VCaP (cell line): ENCODE measurements around the gene PIGS.

ENCODE experiments used
- H3K27ac ChIP-seq: fragments of 450-650 bp; 2 replicates; pipeline ENCODE4 v1.5.1; 2017
- TF ChIP-seq, protein P1 (sequence below): fragments of 450-650 bp; conservative IDR thresholded peaks from 2 replicates; pipeline ENCODE4 v1.5.1; 2017; ENCODE audit warnings: mild to moderate bottlenecking, moderate library complexity

The PIGS gene

DNA sequence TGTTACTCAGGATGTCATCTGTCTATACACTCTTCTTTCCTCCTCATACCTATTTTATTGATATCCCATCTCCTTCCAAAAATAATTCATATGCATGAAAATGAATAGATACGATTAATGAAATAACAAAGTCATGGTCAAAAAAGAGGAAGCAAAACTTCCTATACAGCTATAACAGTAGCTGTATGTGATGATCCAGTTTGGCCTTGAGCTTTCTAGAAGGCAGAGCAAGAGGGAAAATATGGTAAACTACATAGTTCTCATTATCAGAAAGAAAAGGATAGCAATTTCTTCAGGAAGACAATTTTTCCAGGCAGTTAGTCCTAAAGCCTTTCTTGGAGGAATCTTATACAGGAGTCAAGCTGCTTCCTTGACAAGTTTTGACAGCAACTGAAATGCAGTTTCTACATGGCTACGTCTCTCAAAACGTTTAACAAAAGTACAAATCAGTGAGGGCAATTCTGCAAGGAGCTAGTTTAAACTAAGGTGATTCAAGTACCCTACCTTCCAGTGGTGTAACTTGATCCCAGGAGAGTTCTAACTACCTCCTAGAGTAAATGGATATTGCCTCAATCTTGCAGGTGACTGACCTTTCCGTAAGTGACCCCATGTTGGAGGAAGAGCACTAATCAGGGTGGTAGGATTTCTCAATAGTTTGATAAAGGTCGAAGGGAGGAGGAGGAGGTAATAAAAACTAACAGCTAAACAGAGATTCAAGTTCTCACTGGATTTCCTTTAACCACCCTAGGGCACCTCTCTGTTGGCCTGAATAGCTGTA is 26.5 kb upstream of the PIGS start:
- TF ChIP-seq, protein P1, sequence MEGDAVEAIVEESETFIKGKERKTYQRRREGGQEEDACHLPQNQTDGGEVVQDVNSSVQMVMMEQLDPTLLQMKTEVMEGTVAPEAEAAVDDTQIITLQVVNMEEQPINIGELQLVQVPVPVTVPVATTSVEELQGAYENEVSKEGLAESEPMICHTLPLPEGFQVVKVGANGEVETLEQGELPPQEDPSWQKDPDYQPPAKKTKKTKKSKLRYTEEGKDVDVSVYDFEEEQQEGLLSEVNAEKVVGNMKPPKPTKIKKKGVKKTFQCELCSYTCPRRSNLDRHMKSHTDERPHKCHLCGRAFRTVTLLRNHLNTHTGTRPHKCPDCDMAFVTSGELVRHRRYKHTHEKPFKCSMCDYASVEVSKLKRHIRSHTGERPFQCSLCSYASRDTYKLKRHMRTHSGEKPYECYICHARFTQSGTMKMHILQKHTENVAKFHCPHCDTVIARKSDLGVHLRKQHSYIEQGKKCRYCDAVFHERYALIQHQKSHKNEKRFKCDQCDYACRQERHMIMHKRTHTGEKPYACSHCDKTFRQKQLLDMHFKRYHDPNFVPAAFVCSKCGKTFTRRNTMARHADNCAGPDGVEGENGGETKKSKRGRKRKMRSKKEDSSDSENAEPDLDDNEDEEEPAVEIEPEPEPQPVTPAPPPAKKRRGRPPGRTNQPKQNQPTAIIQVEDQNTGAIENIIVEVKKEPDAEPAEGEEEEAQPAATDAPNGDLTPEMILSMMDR, result no peak
- H3K27ac ChIP-seq, result peak overlapping the region; percentile 82

DNA sequence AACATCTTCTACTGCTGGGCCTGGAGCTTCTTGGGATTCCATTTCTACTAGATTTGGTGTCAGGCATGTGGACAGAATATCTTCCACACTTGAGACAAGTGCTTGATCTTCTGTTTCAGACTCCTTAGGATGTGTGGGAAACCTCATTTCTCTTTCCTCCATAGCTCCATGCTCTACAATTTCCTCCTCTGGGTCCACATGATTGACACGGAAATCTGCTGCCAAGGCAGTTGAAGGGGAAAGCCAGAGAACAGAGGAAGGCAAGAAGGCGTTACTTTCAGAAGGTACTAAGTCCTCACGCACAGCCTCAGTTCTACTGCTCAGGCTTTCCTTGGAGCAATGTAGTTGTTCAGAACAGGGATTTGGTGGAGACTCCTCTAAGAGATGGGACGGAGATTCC is 20.9 kb upstream of the PIGS start:
- H3K27ac ChIP-seq, result no peak overlapping the region
- TF ChIP-seq, protein P1, result no peak

DNA sequence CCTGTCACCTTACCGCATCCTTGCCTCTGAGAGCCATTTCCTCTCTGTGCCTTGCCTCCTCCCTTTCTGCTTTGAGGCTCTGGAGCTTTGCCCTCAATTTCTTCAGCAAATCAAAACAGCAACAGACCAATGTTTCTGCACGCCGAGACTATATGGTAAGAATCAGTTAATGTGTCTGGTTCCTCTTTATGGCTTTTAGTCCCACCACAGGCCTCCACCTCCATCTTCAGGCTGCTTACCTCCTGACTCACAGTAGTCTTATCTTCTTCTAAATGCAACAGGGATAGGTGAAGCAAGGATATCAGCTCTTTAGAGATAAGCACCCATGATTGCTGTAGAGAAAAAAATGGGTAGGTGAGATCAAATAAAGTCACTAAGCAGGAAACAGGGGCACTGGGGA is 14.5 kb upstream of the PIGS start:
- no peak overlapping the region for H3K27ac ChIP-seq
- TF ChIP-seq, protein P1, result no peak

DNA sequence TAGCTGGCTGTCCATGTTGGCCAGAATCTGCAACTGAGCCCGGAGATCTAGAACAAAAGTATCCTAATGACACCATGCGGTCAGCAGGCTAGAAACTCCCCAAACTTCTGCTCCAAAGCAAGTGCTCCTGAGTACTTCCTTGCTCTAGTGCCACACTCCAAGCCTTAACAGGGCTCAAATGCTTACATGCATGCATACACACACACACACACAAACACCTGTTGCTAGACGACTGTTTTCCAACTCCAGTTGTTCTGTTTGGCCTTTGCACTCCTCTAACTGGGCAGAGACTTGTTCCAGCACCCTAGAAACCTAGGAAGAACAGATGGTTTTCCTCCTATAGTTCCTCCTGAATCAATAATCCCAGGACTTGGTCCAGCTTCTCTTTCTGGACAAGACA is 13.1 kb upstream of the PIGS start:
- no peak overlapping the region for H3K27ac ChIP-seq
- TF ChIP-seq, protein P1, result no peak

DNA sequence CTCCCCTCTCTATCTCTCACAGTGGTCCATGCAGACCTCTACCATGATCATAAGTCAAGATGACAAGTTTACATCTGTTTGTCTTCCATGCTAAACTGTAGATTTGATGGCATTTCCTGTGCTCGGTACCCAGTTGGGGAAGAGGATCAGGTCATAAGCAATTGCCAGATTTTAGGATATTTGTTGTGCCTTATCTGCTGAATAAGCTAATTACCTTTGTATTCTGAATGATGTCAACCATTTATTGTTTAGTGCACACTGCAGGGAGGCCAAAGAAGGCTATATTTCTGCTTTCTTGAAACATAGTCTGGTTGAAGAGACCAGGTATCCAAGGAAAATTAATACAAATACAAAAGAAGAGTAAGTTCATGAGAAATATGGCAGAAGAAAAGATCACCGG is 11.2 kb upstream of the PIGS start:
- TF ChIP-seq, protein P1, result no peak
- no peak overlapping the region for H3K27ac ChIP-seq

DNA sequence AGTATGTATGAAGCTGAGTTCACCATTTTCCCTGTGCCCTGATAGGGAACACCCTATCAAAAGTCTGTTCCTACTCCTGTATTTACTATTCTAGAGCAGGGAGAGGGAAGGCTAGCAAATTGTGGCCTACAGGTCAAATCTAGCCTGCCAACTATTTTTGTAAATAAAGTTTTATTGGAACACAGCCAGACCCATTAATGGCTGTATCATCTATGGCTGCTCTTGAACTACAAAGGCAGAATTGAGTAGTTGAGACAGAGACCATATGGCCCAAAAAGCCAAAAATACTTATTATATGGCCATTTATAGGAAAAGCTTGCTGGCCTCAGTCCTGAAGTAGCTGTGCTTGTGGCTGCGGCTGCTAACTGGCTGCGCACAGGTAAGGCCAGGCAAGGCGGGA is 9.6 kb upstream of the PIGS start:
- peak overlapping the region; percentile 36; the same call in 1 of the 2 replicates for H3K27ac ChIP-seq
- TF ChIP-seq, protein P1, result no peak

DNA sequence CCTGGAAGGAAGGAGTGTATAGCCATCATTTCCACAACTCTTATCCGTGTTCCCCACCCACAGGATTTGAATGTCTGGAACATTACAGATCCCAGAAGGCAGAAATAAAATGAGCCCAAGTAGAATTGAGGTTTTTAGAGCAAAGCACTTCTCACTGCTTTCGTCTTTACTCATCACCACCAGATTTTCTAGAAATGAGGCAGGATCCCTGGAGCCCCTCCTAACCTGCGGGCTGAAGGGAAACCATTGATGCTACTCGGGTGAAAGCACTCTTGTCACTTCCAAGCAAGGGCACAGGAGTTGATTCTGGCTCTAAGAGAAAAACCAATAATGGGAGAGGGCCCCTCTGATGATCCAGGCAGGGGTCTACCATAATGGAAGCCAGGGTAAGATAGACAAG is 8.2 kb upstream of the PIGS start:
- no peak overlapping the region for H3K27ac ChIP-seq
- TF ChIP-seq, protein P1, result no peak
